ENCODE results near the gene MFSD6L.

Gene MFSD6L

GRCh38 chr17:8798846-8799569 lies at the start of gene MFSD6L:
TSS of gene MFSD6L (minus strand) at chr17:8799365. CDS start at chr17:8799120, 245 bp downstream.
- no peak for DNase-seq

- no peak for DNase-seq
Measured at GRCh38 chr17:8847891-8848290, 48.7 kb upstream of the MFSD6L start.

GRCh38 chr17:8846768-8847211 lies 47.6 kb upstream of the MFSD6L start:
- no peak for DNase-seq

- no peak for DNase-seq
Measured at GRCh38 chr17:8844229-8845218, 45.4 kb upstream of the MFSD6L start.

GRCh38 chr17:8843344-8843743 lies 44.2 kb upstream of the MFSD6L start:
- DNase-seq, result no peak

GRCh38 chr17:8841844-8842243 lies 42.7 kb upstream of the MFSD6L start:
- DNase-seq, result no peak

GRCh38 chr17:8839410-8839935 lies 40.3 kb upstream of the MFSD6L start:
- no peak for DNase-seq

- DNase-seq, result no peak
Measured at GRCh38 chr17:8838551-8839095, 39.5 kb upstream of the MFSD6L start.

- DNase-seq, result no peak
Measured at GRCh38 chr17:8837563-8838075, 38.5 kb upstream of the MFSD6L start.

GRCh38 chr17:8836821-8837562 lies 37.8 kb upstream of the MFSD6L start:
- no peak for DNase-seq

GRCh38 chr17:8835631-8836364 lies 36.6 kb upstream of the MFSD6L start:
- no peak for DNase-seq

- no peak for DNase-seq
Measured at GRCh38 chr17:8835106-8835505, 35.9 kb upstream of the MFSD6L start.

GRCh38 chr17:8832711-8833352 lies 33.7 kb upstream of the MFSD6L start:
- DNase-seq, result peak; percentile 35

- DNase-seq, result no peak
Measured at GRCh38 chr17:8831234-8831849, 32.2 kb upstream of the MFSD6L start.

GRCh38 chr17:8830141-8830540 lies 31.0 kb upstream of the MFSD6L start:
- DNase-seq, result no peak

- DNase-seq, result no peak
Measured at GRCh38 chr17:8829036-8829941, 30.1 kb upstream of the MFSD6L start.

GRCh38 chr17:8828517-8828875 lies 29.3 kb upstream of the MFSD6L start:
- no peak for DNase-seq

- no peak for DNase-seq
Measured at GRCh38 chr17:8826808-8827435, 27.8 kb upstream of the MFSD6L start.

GRCh38 chr17:8825802-8826201 lies 26.6 kb upstream of the MFSD6L start:
- no peak for DNase-seq

All from retina (tissue), 1 donor.